ENCODE results near the gene SBF2.

Gene SBF2

GRCh38 chr11:9765320-9766101 lies 528.5 kb downstream of the SBF2 start:
- no peak for TF ChIP-seq ZNF274 (IDR thresholded peaks at IDR 0.05; ENCODE audit: low read depth, low read length)

GRCh38 chr11:9763301-9763700 lies 530.7 kb downstream of the SBF2 start:
- no peak for TF ChIP-seq ZNF274 (IDR thresholded peaks at IDR 0.05; ENCODE audit: low read depth, low read length)
- H3K4me3 ChIP-seq (ENCODE audit: low read length): no peak overlapping the region

More at GRCh38 chr11:9765320-9766101, 528.5 kb downstream of the SBF2 start:
- H3K4me3 ChIP-seq (ENCODE audit: low read length): no peak overlapping the region

- TF ChIP-seq ZNF274 (IDR thresholded peaks at IDR 0.05; ENCODE audit: low read depth, low read length): no peak
Measured at GRCh38 chr11:9762531-9762930, 531.5 kb downstream of the SBF2 start.

GRCh38 chr11:9761441-9761945 lies 532.5 kb downstream of the SBF2 start:
- H3K4me3 ChIP-seq (ENCODE audit: low read length): no peak overlapping the region
- TF ChIP-seq ZNF274 (IDR thresholded peaks at IDR 0.05; ENCODE audit: low read depth, low read length): no peak

More at GRCh38 chr11:9762531-9762930, 531.5 kb downstream of the SBF2 start:
- H3K4me3 ChIP-seq (ENCODE audit: low read length): no peak overlapping the region

- H3K4me3 ChIP-seq (ENCODE audit: low read length): no peak overlapping the region
- TF ChIP-seq ZNF274 (IDR thresholded peaks at IDR 0.05; ENCODE audit: low read depth, low read length): no peak
Measured at GRCh38 chr11:9760193-9760575, 533.8 kb downstream of the SBF2 start.

GRCh38 chr11:9759519-9760192 lies 534.4 kb downstream of the SBF2 start:
- no peak overlapping the region for H3K4me3 ChIP-seq (ENCODE audit: low read length)
- no peak for TF ChIP-seq ZNF274 (IDR thresholded peaks at IDR 0.05; ENCODE audit: low read depth, low read length)

GRCh38 chr11:9758637-9759518 lies 535.1 kb downstream of the SBF2 start:
- no peak for TF ChIP-seq ZNF274 (IDR thresholded peaks at IDR 0.05; ENCODE audit: low read depth, low read length)
- peak overlapping the region; percentile 64; the same call in 1 of the 2 replicates for H3K4me3 ChIP-seq (ENCODE audit: low read length)

- no peak for TF ChIP-seq ZNF274 (IDR thresholded peaks at IDR 0.05; ENCODE audit: low read depth, low read length)
- peak overlapping the region; percentile 64; the same call in 1 of the 2 replicates for H3K4me3 ChIP-seq (ENCODE audit: low read length)
Measured at GRCh38 chr11:9757809-9758636, 536.0 kb downstream of the SBF2 start.

- no peak overlapping the region for H3K4me3 ChIP-seq (ENCODE audit: low read length)
- TF ChIP-seq ZNF274 (IDR thresholded peaks at IDR 0.05; ENCODE audit: low read depth, low read length): no peak
Measured at GRCh38 chr11:9756878-9757277, 537.1 kb downstream of the SBF2 start.

GRCh38 chr11:9756461-9756860 lies 537.6 kb downstream of the SBF2 start:
- TF ChIP-seq ZNF274 (IDR thresholded peaks at IDR 0.05; ENCODE audit: low read depth, low read length): no peak
- no peak overlapping the region for H3K4me3 ChIP-seq (ENCODE audit: low read length)

GRCh38 chr11:9755561-9756185 lies 538.3 kb downstream of the SBF2 start:
- TF ChIP-seq ZNF274 (IDR thresholded peaks at IDR 0.05; ENCODE audit: low read depth, low read length): no peak
- no peak overlapping the region for H3K4me3 ChIP-seq (ENCODE audit: low read length)

- no peak for TF ChIP-seq ZNF274 (IDR thresholded peaks at IDR 0.05; ENCODE audit: low read depth, low read length)
- H3K4me3 ChIP-seq (ENCODE audit: low read length): no peak overlapping the region
Measured at GRCh38 chr11:9754010-9754471, 540.0 kb downstream of the SBF2 start.

GRCh38 chr11:9753021-9753420 lies 541.0 kb downstream of the SBF2 start:
- no peak for TF ChIP-seq ZNF274 (IDR thresholded peaks at IDR 0.05; ENCODE audit: low read depth, low read length)
- H3K4me3 ChIP-seq (ENCODE audit: low read length): no peak overlapping the region
